ENCODE results near the gene NUP62CL.

DNA sequence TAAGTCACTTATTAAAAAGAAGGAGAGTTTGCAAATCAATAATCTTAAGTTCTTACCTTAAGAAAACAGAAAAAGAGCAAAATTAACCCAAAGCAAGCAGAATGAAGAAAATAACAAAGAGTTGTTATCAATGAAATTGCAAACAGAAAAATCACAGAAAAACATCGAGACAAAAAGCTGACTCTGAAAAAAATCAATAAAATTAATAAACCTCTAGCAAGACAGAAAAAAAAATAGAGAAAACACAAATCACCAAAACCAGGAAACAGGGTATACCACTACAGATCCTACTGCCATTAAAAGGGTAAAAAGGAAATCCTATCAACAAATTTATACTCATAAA lies 70.3 kb downstream of the NUP62CL start:
- TF ChIP-seq, protein P1, sequence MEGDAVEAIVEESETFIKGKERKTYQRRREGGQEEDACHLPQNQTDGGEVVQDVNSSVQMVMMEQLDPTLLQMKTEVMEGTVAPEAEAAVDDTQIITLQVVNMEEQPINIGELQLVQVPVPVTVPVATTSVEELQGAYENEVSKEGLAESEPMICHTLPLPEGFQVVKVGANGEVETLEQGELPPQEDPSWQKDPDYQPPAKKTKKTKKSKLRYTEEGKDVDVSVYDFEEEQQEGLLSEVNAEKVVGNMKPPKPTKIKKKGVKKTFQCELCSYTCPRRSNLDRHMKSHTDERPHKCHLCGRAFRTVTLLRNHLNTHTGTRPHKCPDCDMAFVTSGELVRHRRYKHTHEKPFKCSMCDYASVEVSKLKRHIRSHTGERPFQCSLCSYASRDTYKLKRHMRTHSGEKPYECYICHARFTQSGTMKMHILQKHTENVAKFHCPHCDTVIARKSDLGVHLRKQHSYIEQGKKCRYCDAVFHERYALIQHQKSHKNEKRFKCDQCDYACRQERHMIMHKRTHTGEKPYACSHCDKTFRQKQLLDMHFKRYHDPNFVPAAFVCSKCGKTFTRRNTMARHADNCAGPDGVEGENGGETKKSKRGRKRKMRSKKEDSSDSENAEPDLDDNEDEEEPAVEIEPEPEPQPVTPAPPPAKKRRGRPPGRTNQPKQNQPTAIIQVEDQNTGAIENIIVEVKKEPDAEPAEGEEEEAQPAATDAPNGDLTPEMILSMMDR (IDR thresholded peaks at IDR 0.05) = no peak
- TF ChIP-seq EZH2 (IDR thresholded peaks at IDR 0.05; ENCODE audit: borderline replicate concordance, insufficient read depth, low read depth, low read length, poor library complexity, severe bottlenecking) = no peak

All from B cell (primary cell).